Germinal center (tissue), 1 donor: ENCODE measurements around the gene SOSTDC1.
"Not testable (repeated sequence)": the region's sequence is repeated elsewhere in the genome, so short reads cannot be mapped to it uniquely, and the experiment has no call there.

Experiments
- DNase-seq: peaks from one replicate; pipeline ENCODE4 v3.0.0; 2012; ENCODE audit warnings: mixed read lengths, low spot score

SOSTDC1 gene

GRCh38 chr7:16465469-16466361, at the start of gene SOSTDC1:
SOSTDC1 (minus strand) TSS chr7:16465738; CDS start chr7:16465668, 70 bp downstream.
- DNase-seq: no peak

- DNase-seq: no peak
Observed at GRCh38 chr7:16514729-16515128, 49.2 kb upstream of the SOSTDC1 start.

- no peak for DNase-seq
Observed at GRCh38 chr7:16514271-16514670, 48.7 kb upstream of the SOSTDC1 start.

- no peak for DNase-seq
Observed at GRCh38 chr7:16512097-16512496, 46.6 kb upstream of the SOSTDC1 start.

GRCh38 chr7:16511314-16511713, 45.8 kb upstream of the SOSTDC1 start:
- DNase-seq: no peak

- DNase-seq: no peak
Observed at GRCh38 chr7:16509829-16510228, 44.3 kb upstream of the SOSTDC1 start.

- not testable (repeated sequence) for DNase-seq
Observed at GRCh38 chr7:16506422-16506821, 40.9 kb upstream of the SOSTDC1 start.

- DNase-seq: no peak
Observed at GRCh38 chr7:16504019-16504418, 38.5 kb upstream of the SOSTDC1 start.

GRCh38 chr7:16502303-16502702, 36.8 kb upstream of the SOSTDC1 start:
- DNase-seq: no peak

- DNase-seq: no peak
Observed at GRCh38 chr7:16498122-16498521, 32.6 kb upstream of the SOSTDC1 start.

- DNase-seq: no peak
Observed at GRCh38 chr7:16494955-16495719, 29.6 kb upstream of the SOSTDC1 start.

GRCh38 chr7:16494551-16494950, 29.0 kb upstream of the SOSTDC1 start:
- DNase-seq: no peak

- DNase-seq: no peak
Observed at GRCh38 chr7:16493266-16493665, 27.7 kb upstream of the SOSTDC1 start.

GRCh38 chr7:16492513-16493062, 27.1 kb upstream of the SOSTDC1 start:
- DNase-seq: no peak

GRCh38 chr7:16491148-16491547, 25.6 kb upstream of the SOSTDC1 start:
- DNase-seq: no peak

- DNase-seq: no peak
Observed at GRCh38 chr7:16484453-16485158, 19.1 kb upstream of the SOSTDC1 start.

GRCh38 chr7:16479591-16479990, 14.1 kb upstream of the SOSTDC1 start:
- no peak for DNase-seq

- no peak for DNase-seq
Observed at GRCh38 chr7:16479161-16479560, 13.6 kb upstream of the SOSTDC1 start.

- no peak for DNase-seq
Observed at GRCh38 chr7:16471933-16472332, 6.4 kb upstream of the SOSTDC1 start.

- DNase-seq: no peak
Observed at GRCh38 chr7:16463949-16464715, 1.4 kb downstream of the SOSTDC1 start.

GRCh38 chr7:16463520-16463919, 2.0 kb downstream of the SOSTDC1 start:
- no peak for DNase-seq
